RWPE2 (cell line): ENCODE data around the gene HVCN1.
"Not testable (repeated sequence)": the region's sequence is repeated elsewhere in the genome, so short reads cannot be mapped to it uniquely, and the experiment has no call there.

Experiments
- ATAC-seq: fragments of 200-7000 bp; cut with Tn5 transposase; 3 replicates; pipeline ENCODE4 v1.9.1; 2021; ENCODE audit warnings: low read depth
- DNase-seq: peaks from one replicate; pipeline ENCODE4 v3.0.0-alpha.2; 2020; ENCODE audit warnings: low spot score
- H3K27ac ChIP-seq: fragments of 450-650 bp; 2 replicates; pipeline ENCODE4 v1.5.1; 2017; ENCODE audit warnings: mild to moderate bottlenecking; ENCODE audit not compliant: poor library complexity, severe bottlenecking
- H3K27me3 ChIP-seq: fragments of 250-450 bp; sonication (Bioruptor Pico); 2 replicates; pipeline ENCODE4 v1.5.1; 2021; ENCODE audit warnings: mild to moderate bottlenecking, moderate library complexity; ENCODE audit not compliant: insufficient read depth, poor library complexity, severe bottlenecking
- H3K36me3 ChIP-seq: fragments of 250-450 bp; sonication (Bioruptor Pico); 2 replicates; pipeline ENCODE4 v1.5.1; 2020; ENCODE audit warnings: low read depth, mild to moderate bottlenecking, moderate library complexity
- H3K4me1 ChIP-seq: fragments of 250-450 bp; sonication (Bioruptor Pico); 2 replicates; pipeline ENCODE4 v1.5.1; 2021; ENCODE audit warnings: mild to moderate bottlenecking, moderate library complexity; ENCODE audit not compliant: insufficient read depth, poor library complexity, severe bottlenecking
- H3K4me3 ChIP-seq: fragments of 250-450 bp; sonication (Bioruptor Pico); 2 replicates; pipeline ENCODE4 v1.5.1; 2021; ENCODE audit warnings: mild to moderate bottlenecking, moderate library complexity; ENCODE audit not compliant: severe bottlenecking
- H3K9me3 ChIP-seq: fragments of 250-450 bp; sonication (Bioruptor Pico); 2 replicates; pipeline ENCODE4 v1.5.1; 2021; ENCODE audit warnings: mild to moderate bottlenecking, moderate library complexity; ENCODE audit not compliant: severe bottlenecking
- CTCF ChIP-seq: fragments of 450-650 bp; IDR thresholded peaks from one replicate; pipeline ENCODE4 v1.5.1; 2017; ENCODE audit warnings: mild to moderate bottlenecking, moderate library complexity; ENCODE audit not compliant: poor library complexity, severe bottlenecking

The HVCN1 gene

GRCh38 chr12:110725267-110725666 lies 36.4 kb upstream of the HVCN1 start:
- no peak overlapping the region for H3K4me3 ChIP-seq
- H3K36me3 ChIP-seq, result peaks cover 99% of the 10 kb centered on the region
- DNase-seq (no peak), ATAC-seq (no peak)
- H3K27ac ChIP-seq, result no peak overlapping the region
- no peaks in the 10 kb centered on the region for H3K4me1 ChIP-seq
- H3K9me3 ChIP-seq, result no peaks in the 10 kb centered on the region
- no peak for TF ChIP-seq CTCF
- H3K27me3 ChIP-seq, result no peaks in the 10 kb centered on the region

DNA sequence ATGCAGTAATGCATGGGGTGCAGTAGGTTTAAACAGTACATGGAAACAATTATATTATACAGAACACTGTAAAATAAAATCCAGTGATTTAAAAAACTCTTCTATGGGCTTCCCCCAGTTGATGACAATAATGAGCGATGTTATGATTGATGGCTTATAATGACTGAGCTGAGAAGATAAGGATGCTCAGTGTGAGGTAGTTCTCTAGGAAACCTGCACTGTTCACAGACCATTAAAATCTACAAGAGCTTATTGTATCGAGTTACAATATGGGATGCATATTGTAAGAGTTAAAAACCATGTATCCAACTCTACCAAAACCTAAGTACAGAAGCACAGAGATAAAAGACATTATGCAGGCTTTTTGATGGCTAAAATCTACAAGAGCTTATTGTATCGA lies 34.0 kb upstream of the HVCN1 start:
- H3K4me1 ChIP-seq, H3K9me3 ChIP-seq, H3K27ac ChIP-seq, DNase-seq, H3K27me3 ChIP-seq, ATAC-seq, H3K4me3 ChIP-seq: not testable (repeated sequence)
- H3K36me3 ChIP-seq, result peaks cover 97% of the 10 kb centered on the region

DNA sequence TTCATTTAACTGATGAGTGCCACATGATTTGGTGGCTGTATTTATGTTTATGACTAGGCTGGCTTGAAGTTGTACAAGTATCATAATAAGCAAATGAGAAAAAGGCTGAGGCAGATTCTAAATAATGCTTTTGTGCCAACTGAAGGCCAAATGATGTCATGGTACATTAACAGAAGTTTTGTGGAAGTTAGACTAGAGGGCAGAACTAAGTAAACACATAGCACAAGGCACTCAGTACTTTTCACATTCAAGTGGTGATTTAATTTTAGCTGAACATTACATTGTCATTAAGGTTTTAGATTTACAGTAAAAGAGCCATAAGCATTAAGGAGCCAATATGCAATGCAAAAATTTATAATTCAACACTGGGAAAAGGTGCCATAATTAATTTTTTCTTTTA lies 32.7 kb upstream of the HVCN1 start:
- H3K4me1 ChIP-seq, result no peaks in the 10 kb centered on the region
- H3K27me3 ChIP-seq, result no peaks in the 10 kb centered on the region
- TF ChIP-seq CTCF, result no peak
- ATAC-seq (no peak), DNase-seq (no peak)
- H3K4me3 ChIP-seq, result no peak overlapping the region
- H3K9me3 ChIP-seq, result no peaks in the 10 kb centered on the region
- no peak overlapping the region for H3K27ac ChIP-seq
- peaks cover 83% of the 10 kb centered on the region for H3K36me3 ChIP-seq

DNA sequence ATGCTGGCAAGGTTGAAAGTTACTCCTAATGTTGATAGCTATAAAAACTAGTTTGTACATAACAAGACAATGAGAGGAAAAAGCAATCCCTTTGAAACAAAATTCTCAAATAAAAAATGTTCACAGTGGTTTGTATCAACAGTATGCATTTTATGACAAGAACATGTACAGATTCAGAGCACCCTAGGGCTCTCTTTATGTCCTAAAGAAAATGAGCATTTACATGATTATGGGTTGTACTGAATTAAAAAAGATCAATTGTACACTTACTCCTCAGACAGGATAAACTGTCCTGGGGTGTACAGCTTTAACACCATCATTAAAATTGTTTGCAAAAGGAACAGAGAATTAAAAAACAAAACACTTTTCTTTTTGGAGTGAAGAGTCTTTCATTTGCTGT lies 31.6 kb upstream of the HVCN1 start:
- TF ChIP-seq CTCF, result no peak
- DNase-seq, result no peak
- Histone ChIP-seq H3K4me3 (no peak overlapping the region), H3K36me3 (peaks cover 73% of the 10 kb centered on the region), H3K9me3 (no peaks in the 10 kb centered on the region), H3K27ac (no peak overlapping the region), H3K4me1 (no peaks in the 10 kb centered on the region), H3K27me3 (no peaks in the 10 kb centered on the region)
- no peak for ATAC-seq

DNA sequence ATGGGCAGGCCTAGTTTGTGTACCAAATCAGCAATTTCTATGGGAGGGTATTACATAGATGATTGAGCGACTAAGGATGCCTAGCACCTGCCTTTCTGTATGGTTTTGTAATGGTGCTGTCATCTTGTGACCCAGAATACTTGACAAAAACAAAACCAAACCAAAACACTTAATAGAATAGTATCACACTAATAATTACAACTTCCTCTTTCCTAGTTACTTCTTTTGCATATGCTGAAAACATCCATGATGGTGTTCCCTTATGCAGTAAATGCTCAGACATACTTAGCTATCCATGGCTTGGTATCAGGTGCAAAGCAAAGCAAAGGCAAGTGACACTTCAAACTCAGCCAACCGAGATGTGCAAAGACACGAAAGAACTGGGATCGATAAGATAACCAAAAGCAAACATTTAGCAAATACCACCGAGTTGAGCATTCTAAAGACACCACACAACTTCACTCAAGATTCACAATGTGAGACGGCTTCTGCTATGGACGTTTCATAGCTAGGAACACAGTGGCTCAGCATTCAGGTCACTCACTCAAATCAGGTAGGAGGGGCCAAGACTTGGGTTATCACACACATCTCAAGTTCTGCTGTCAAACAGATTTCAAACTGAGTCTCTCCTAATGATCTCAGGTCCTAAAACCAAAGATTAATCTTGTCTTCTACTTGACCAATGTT lies 29.4 kb upstream of the HVCN1 start:
- Histone ChIP-seq H3K4me3 (no peak overlapping the region), H3K27ac (no peak overlapping the region), H3K27me3 (no peaks in the 10 kb centered on the region), H3K9me3 (no peaks in the 10 kb centered on the region), H3K4me1 (no peaks in the 10 kb centered on the region), H3K36me3 (peaks cover 51% of the 10 kb centered on the region)
- no peak for TF ChIP-seq CTCF
- DNase-seq (no peak), ATAC-seq (no peak)
